HepG2 (cell line): ENCODE results near the gene PFN2. TPM values are rescaled to one million over a fixed set of nuclear protein-coding genes. Genes with fewer than 3 reads are reported as not detected.

Experiments used
- ARID4A ChIP-seq: sonication (generic); formaldehyde crosslinking; IDR thresholded peaks from 2 replicates; pipeline ENCODE4 v1.5.0; 2020; ENCODE audit warnings: mild to moderate bottlenecking, missing genetic modification reagents, borderline replicate concordance
- ATF7 ChIP-seq, 2 experiments: fragments of 450-650 bp in 1 of 2; sonication (generic) in 1 of 2; formaldehyde crosslinking in 1 of 2; IDR thresholded peaks; 2 replicates each; pipeline versions ENCODE4 v1.4.0 to v1.6.1; 2016 to 2020; ENCODE audit warnings: antibody characterized with exemption in 1 of 2, mild to moderate bottlenecking in 1 of 2, missing genetic modification reagents in 1 of 2
- BCL3 ChIP-seq: sonication (generic); formaldehyde crosslinking; IDR thresholded peaks from 2 replicates; pipeline ENCODE4 v1.5.1; 2020; ENCODE audit warnings: mild to moderate bottlenecking, missing genetic modification reagents, moderate library complexity
- CENPT ChIP-seq: sonication (generic); formaldehyde crosslinking; IDR thresholded peaks from 2 replicates; pipeline ENCODE4 v1.8.0; 2022; ENCODE audit warnings: low read depth, mild to moderate bottlenecking, moderate library complexity, missing genetic modification reagents
- CTCF ChIP-seq: sonication (generic); formaldehyde crosslinking; IDR thresholded peaks from 2 replicates; pipeline ENCODE4 v1.5.0; 2020; ENCODE audit warnings: mild to moderate bottlenecking, missing genetic modification reagents, moderate library complexity
- ELK4 ChIP-seq: sonication (generic); formaldehyde crosslinking; IDR thresholded peaks from 2 replicates; pipeline ENCODE4 v1.9.0; 2021; ENCODE audit warnings: missing genetic modification reagents, borderline replicate concordance
- FOSL2 ChIP-seq: sonication (generic); formaldehyde crosslinking; IDR thresholded peaks from 2 replicates; pipeline ENCODE4 v1.4.0; 2020; ENCODE audit warnings: missing genetic modification reagents
- KMT2B ChIP-seq: IDR thresholded peaks from 2 replicates; pipeline ENCODE4 v1.6.1; 2016; ENCODE audit warnings: missing genetic modification reagents, missing compliant biosample characterization
- NR3C1 ChIP-seq: sonication (generic); formaldehyde crosslinking; IDR thresholded peaks from 2 replicates; pipeline ENCODE4 v1.4.0; 2020; ENCODE audit warnings: missing genetic modification reagents
- PAX8 ChIP-seq: sonication (generic); formaldehyde crosslinking; IDR thresholded peaks from 2 replicates; pipeline ENCODE4 v1.8.0; 2022; ENCODE audit warnings: mild to moderate bottlenecking, missing genetic modification reagents, borderline replicate concordance
- RNF219 ChIP-seq: sonication (generic); formaldehyde crosslinking; IDR thresholded peaks from 2 replicates; pipeline ENCODE4 v1.5.0; 2020; ENCODE audit warnings: mild to moderate bottlenecking, missing genetic modification reagents
- THRA ChIP-seq: sonication (generic); formaldehyde crosslinking; IDR thresholded peaks from 2 replicates; pipeline ENCODE4 v1.4.0; 2020; ENCODE audit warnings: missing genetic modification reagents, borderline replicate concordance
- ZNF124 ChIP-seq: sonication (generic); formaldehyde crosslinking; IDR thresholded peaks from 2 replicates; pipeline ENCODE4 v1.4.0; 2020; ENCODE audit warnings: missing genetic modification reagents
- ZNF136 ChIP-seq: sonication (generic); formaldehyde crosslinking; IDR thresholded peaks from 2 replicates; pipeline ENCODE4 v1.8.1; 2022; ENCODE audit warnings: low read depth, mild to moderate bottlenecking, moderate library complexity, missing genetic modification reagents
- ZNF431 ChIP-seq: sonication (generic); formaldehyde crosslinking; IDR thresholded peaks from 2 replicates; pipeline ENCODE4 v1.9.0; 2022; ENCODE audit warnings: missing genetic modification reagents, low read depth, mild to moderate bottlenecking, borderline replicate concordance
- ZNF777 ChIP-seq: sonication (generic); formaldehyde crosslinking; IDR thresholded peaks from 2 replicates; pipeline ENCODE4 v1.4.0; 2020; ENCODE audit warnings: missing genetic modification reagents
- ZNF879 ChIP-seq: sonication (generic); formaldehyde crosslinking; IDR thresholded peaks from 2 replicates; pipeline ENCODE4 v1.8.1; 2023; ENCODE audit warnings: missing genetic modification reagents
- polyA plus RNA-seq, 8 experiments: library from polyadenylated mRNA; depleted of rRNA in 3 of 8; stranded (reverse) in 7 of 8; unstranded in 1 of 8; fragments of >200 nt; fragmentation: Illumina TruSeq in 4 of 8; extraction: Trizol in 4 of 8; gene quantifications; 2 replicates each; pipeline versions ENCODE4 v1.2.1 to v1.2.3, GENCODE V29; 2011 to 2016; ENCODE audit warnings: low read depth in 4 of 8, missing spikeins in 1 of 8, mixed read lengths in 1 of 8; ENCODE audit not compliant: insufficient read depth in 1 of 8
- total RNA-seq, 5 experiments: library from RNA; depleted of rRNA; stranded (reverse); fragments of >200 nt; fragmentation: Illumina TruSeq; extraction: Trizol; gene quantifications; 2 replicates each; pipeline ENCODE4 v1.2.3, GENCODE V29; 2016; ENCODE audit warnings: low read depth in 1 of 5

The PFN2 gene
- total and polyA plus RNA-seq, 2 of the 13 experiments (the other 11 are each of a cell fraction or from before 2014, with no cell fraction given) = 57.3 to 150 TPM

- no peak for TF ChIP-seq ARID4A
- no peak for TF ChIP-seq ZNF879 (CRISPR knock-in tag)
- no peak for TF ChIP-seq ZNF124 (CRISPR knock-in tag)
- 0 out of 2 replicates have a peak, but pooled peaks have one; percentile 14 for TF ChIP-seq ATF7 (IDR thresholded peaks at IDR 0.05)
- no peak for TF ChIP-seq ATF7 (CRISPR knock-in tag; IDR thresholded peaks at IDR 0.05)
- TF ChIP-seq CTCF (CRISPR knock-in tag) = peak; percentile 55
- no peak for TF ChIP-seq BCL3 (CRISPR knock-in tag)
- no peak for TF ChIP-seq KMT2B (CRISPR knock-in tag)
- TF ChIP-seq ELK4 (CRISPR knock-in tag) = no peak
- TF ChIP-seq THRA (CRISPR knock-in tag) = no peak
- TF ChIP-seq ZNF777 (CRISPR knock-in tag) = no peak
- no peak for TF ChIP-seq ZNF431 (CRISPR knock-in tag)
- no peak for TF ChIP-seq FOSL2 (CRISPR knock-in tag)
- no peak for TF ChIP-seq PAX8 (CRISPR knock-in tag)
- TF ChIP-seq ZNF136 (CRISPR knock-in tag) = no peak
- no peak for TF ChIP-seq RNF219 (CRISPR knock-in tag)
- TF ChIP-seq NR3C1 (CRISPR knock-in tag) = no peak
- no peak for TF ChIP-seq CENPT (CRISPR knock-in tag)
Observed at GRCh38 chr3:149967086-149967685, 3.5 kb downstream of the PFN2 start (continued).
